Fibroblast of lung (primary cell): Measurements from ENCODE around the gene RCL1. TPM values are rescaled to one million over a fixed set of nuclear protein-coding genes. Genes with fewer than 3 reads are reported as not detected.

Source experiments
- DNase-seq, 2 donors: peaks; one replicate each; pipeline versions ENCODE4 v3.0.0 to v3.0.0-alpha.2; 2010; ENCODE audit warnings: low read depth in 2 of 2
- H2AFZ ChIP-seq: 2 replicates; pipeline ENCODE4 v1.5.1; 2012; ENCODE audit warnings: low read length, control low read depth, inconsistent platforms
- H3K27ac ChIP-seq: 2 replicates; pipeline ENCODE4 v1.5.1; 2011; ENCODE audit warnings: low read length, control low read depth; ENCODE audit not compliant: insufficient read depth
- H3K27me3 ChIP-seq: 2 replicates; pipeline ENCODE4 v1.5.1; 2011; ENCODE audit warnings: mild to moderate bottlenecking, low read length; ENCODE audit not compliant: control insufficient read depth, insufficient read depth
- H3K36me3 ChIP-seq: 2 replicates; pipeline ENCODE4 v1.5.1; 2011; ENCODE audit warnings: low read length; ENCODE audit not compliant: control insufficient read depth, insufficient read depth
- H3K4me1 ChIP-seq: 2 replicates; pipeline ENCODE4 v1.5.1; 2011; ENCODE audit warnings: low read length; ENCODE audit not compliant: control insufficient read depth, insufficient read depth; ENCODE audit errors: extremely low read depth
- H3K4me2 ChIP-seq: 2 replicates; pipeline ENCODE4 v1.5.1; 2011; ENCODE audit warnings: low read length, control low read depth; ENCODE audit not compliant: insufficient read depth; ENCODE audit errors: extremely low read depth
- H3K4me3 ChIP-seq, 4 experiments: fragments of 200-600 bp in 1 of 4; sonication (generic) in 1 of 4; replicated peaks in 1 of 4; 2 replicates each; pipeline ENCODE4 v1.5.1; 2011 to 2016; ENCODE audit warnings: low read length in 4 of 4, low read depth in 3 of 4, mild to moderate bottlenecking in 3 of 4, control low read depth in 2 of 4, inconsistent platforms in 1 of 4, mixed read lengths in 1 of 4; ENCODE audit not compliant: insufficient read depth in 1 of 4; ENCODE audit errors: control extremely low read depth in 1 of 4
- H3K79me2 ChIP-seq: 2 replicates; pipeline ENCODE4 v1.5.1; 2012; ENCODE audit warnings: mild to moderate bottlenecking, low read length, inconsistent platforms; ENCODE audit not compliant: control insufficient read depth, insufficient read depth
- H3K9ac ChIP-seq: 2 replicates; pipeline ENCODE4 v1.5.1; 2011; ENCODE audit warnings: mild to moderate bottlenecking, low read length, control low read depth; ENCODE audit not compliant: insufficient read depth
- H3K9me3 ChIP-seq: 2 replicates; pipeline ENCODE4 v1.5.1; 2012; ENCODE audit warnings: low read depth, low read length; ENCODE audit not compliant: control insufficient read depth, insufficient read depth
- H4K20me1 ChIP-seq: 2 replicates; pipeline ENCODE4 v1.5.1; 2011; ENCODE audit warnings: low read length; ENCODE audit not compliant: control insufficient read depth, insufficient read depth; ENCODE audit errors: extremely low read depth
- EZH2 ChIP-seq: IDR thresholded peaks from 2 replicates; pipeline ENCODE4 v1.5.1; 2012; ENCODE audit warnings: low read length, control low read depth, mild to moderate bottlenecking; ENCODE audit errors: missing control alignments
- polyA plus RNA-seq, 2 donors: library from polyadenylated mRNA; depleted of rRNA in 1 of 2; stranded (reverse) in 1 of 2; unstranded in 1 of 2; fragments of >200 nt; gene quantifications; 2 replicates each; pipeline ENCODE4 v1.2.1, GENCODE V29; 2011 to 2012; ENCODE audit warnings: missing spikeins in 1 of 2
- total RNA-seq: library from RNA; depleted of rRNA; stranded (reverse); fragments of >200 nt; gene quantifications from 2 replicates; pipeline ENCODE4 v1.2.1, GENCODE V29; 2014
- TF ChIP-seq, protein P1 (sequence below), 2 donors: IDR thresholded peaks in 1 of 2; conservative IDR thresholded peaks in 1 of 2; 1 replicate in 1 of 2; 2 replicates in 1 of 2; pipeline ENCODE4 v1.5.1; 2011 to 2012; ENCODE audit warnings: low read length in 2 of 2, control low read depth in 1 of 2, inconsistent platforms in 1 of 2, low read depth in 1 of 2, mild to moderate bottlenecking in 1 of 2

Gene RCL1
- total and polyA plus RNA-seq, 2 donors (not counting 1 experiment from before 2014, with no cell fraction given), result 5.0 to 14.5 TPM

DNA sequence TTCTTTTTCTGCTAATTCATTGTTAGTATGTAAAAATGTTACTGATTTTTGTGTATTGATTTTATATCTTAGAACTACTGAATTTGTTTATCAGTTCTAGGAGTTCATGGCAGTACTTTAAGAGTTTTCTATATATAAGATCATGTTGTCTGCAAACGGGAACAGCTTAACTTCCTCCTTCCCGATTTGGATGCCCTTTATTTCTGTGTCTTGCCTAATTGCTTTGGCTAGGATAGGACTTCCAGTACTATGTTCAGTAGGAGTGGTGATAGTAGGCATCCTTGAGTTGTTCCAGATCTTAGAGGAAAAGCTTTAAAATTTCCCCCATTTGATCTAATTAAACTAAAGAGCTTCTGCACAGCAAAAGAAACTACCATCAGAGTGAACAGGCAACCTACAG lies 20.1 kb downstream of the RCL1 start:
- Histone ChIP-seq H3K9me3 (no peaks in the 10 kb centered on the region), H3K36me3 (no peaks in the 10 kb centered on the region), H3K9ac (no peak overlapping the region), H2AFZ (no peak overlapping the region), H4K20me1 (no peaks in the 10 kb centered on the region), H3K27me3 (no peaks in the 10 kb centered on the region), H3K4me3 (no peak overlapping the region), H3K27ac (no peak overlapping the region), H3K79me2 (no peaks in the 10 kb centered on the region), H3K4me2 (no peak overlapping the region), H3K4me1 (no peaks in the 10 kb centered on the region)
- DNase-seq, result no peak
- TF ChIP-seq, protein P1, sequence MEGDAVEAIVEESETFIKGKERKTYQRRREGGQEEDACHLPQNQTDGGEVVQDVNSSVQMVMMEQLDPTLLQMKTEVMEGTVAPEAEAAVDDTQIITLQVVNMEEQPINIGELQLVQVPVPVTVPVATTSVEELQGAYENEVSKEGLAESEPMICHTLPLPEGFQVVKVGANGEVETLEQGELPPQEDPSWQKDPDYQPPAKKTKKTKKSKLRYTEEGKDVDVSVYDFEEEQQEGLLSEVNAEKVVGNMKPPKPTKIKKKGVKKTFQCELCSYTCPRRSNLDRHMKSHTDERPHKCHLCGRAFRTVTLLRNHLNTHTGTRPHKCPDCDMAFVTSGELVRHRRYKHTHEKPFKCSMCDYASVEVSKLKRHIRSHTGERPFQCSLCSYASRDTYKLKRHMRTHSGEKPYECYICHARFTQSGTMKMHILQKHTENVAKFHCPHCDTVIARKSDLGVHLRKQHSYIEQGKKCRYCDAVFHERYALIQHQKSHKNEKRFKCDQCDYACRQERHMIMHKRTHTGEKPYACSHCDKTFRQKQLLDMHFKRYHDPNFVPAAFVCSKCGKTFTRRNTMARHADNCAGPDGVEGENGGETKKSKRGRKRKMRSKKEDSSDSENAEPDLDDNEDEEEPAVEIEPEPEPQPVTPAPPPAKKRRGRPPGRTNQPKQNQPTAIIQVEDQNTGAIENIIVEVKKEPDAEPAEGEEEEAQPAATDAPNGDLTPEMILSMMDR (conservative IDR thresholded peaks at IDR 0.05 in 1 of 2, IDR thresholded peaks at IDR 0.05 in 1 of 2; ENCODE audit: low read depth in 1 of 2, low read length in 2 of 2), result no peak
- no peak for TF ChIP-seq EZH2

DNA sequence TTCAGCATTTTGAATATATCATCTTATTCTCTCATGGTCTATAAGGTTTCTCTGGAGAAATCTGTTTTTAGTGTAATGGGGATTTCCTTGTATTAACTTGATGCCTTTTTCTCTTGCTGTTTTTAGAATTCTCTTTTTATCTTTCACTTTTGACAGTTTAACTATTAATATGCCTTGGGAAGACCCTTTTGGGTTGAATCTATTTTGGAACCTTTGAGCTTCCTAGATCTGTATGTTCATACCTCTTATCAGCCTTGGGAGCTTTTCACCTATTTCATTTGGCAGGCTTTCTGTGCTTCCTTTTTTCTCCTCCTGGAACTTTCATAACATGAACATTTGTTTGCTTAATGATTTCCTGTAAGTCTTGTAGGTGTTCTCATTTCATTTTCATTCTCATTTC lies 22.2 kb downstream of the RCL1 start:
- Histone ChIP-seq H4K20me1 (no peaks in the 10 kb centered on the region), H3K27ac (no peak overlapping the region), H3K36me3 (no peaks in the 10 kb centered on the region), H3K9ac (no peak overlapping the region), H3K79me2 (no peaks in the 10 kb centered on the region), H3K4me2 (no peak overlapping the region), H2AFZ (no peak overlapping the region), H3K4me3 (no peak overlapping the region), H3K4me1 (no peaks in the 10 kb centered on the region), H3K27me3 (no peaks in the 10 kb centered on the region), H3K9me3 (no peaks in the 10 kb centered on the region)
- DNase-seq, result no peak
- no peak for TF ChIP-seq EZH2
- TF ChIP-seq, protein P1 (conservative IDR thresholded peaks at IDR 0.05 in 1 of 2, IDR thresholded peaks at IDR 0.05 in 1 of 2; ENCODE audit: low read depth in 1 of 2, low read length in 2 of 2), result no peak

DNA sequence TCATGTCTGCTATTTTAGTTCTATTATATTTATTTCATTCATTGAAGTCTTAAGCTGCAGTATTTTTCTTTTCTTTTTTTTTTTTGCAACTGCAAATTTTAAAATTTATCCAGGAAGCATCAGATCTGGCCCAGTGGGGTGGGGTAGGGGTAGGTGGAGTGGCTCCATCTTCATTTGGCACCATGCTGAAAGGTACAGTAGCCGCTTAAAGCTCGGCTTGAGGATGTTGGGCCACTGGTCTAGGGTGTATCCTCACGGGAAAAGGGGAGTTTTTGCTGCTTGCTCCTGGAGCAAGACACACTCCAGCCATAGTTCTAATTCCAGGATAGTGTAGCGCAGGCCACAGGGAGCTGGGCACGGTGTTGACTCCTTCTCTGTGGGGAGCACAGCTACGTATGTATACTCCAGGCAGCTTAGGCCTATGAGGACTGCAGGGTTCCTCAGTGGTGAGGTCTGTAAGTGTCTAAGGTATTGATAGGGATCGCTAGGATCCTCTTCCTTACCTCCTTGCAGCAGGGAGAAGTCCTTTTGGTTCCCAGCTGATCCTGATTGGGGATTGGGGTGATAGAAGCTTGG lies 22.7 kb downstream of the RCL1 start:
- H2AFZ ChIP-seq, result no peak overlapping the region
- no peak for TF ChIP-seq EZH2
- TF ChIP-seq, protein P1 (conservative IDR thresholded peaks at IDR 0.05 in 1 of 2, IDR thresholded peaks at IDR 0.05 in 1 of 2; ENCODE audit: low read depth in 1 of 2, low read length in 2 of 2), result no peak
- H3K79me2 ChIP-seq, result no peaks in the 10 kb centered on the region
- no peak overlapping the region for H3K9ac ChIP-seq
- no peak overlapping the region for H3K4me3 ChIP-seq
- no peaks in the 10 kb centered on the region for H3K36me3 ChIP-seq
- H3K27ac ChIP-seq, result no peak overlapping the region
- no peaks in the 10 kb centered on the region for H3K4me1 ChIP-seq
- H3K4me2 ChIP-seq, result no peak overlapping the region
- no peaks in the 10 kb centered on the region for H3K27me3 ChIP-seq
- H3K9me3 ChIP-seq, result no peaks in the 10 kb centered on the region
- no peak for DNase-seq
- no peaks in the 10 kb centered on the region for H4K20me1 ChIP-seq
